GM21447 (cell line): Measurements from ENCODE around the gene NPW.

Experiments
- ATAC-seq: cut with Tn5 transposase; IDR thresholded peaks from one replicate; pipeline ENCODE4 v1.9.1; 2021; ENCODE audit not compliant: unreplicated experiment

NPW gene

GRCh38 chr16:2047330-2048115 lies 27.9 kb downstream of the NPW start, which contains the start of the genes NTHL1 and TSC2:
Gene NTHL1, minus strand, starts transcription at chr16:2047834. Its CDS starts 11 bp downstream, at chr16:2047823.
Gene TSC2, plus strand, starts transcription at chr16:2047985. Its CDS starts 631 bp downstream, at chr16:2048616.
- ATAC-seq, result peak; percentile 90

- no peak for ATAC-seq
Measured at GRCh38 chr16:2048116-2048543, 28.5 kb downstream of the NPW start.

- no peak for ATAC-seq
Measured at GRCh38 chr16:2053211-2053610, 33.6 kb downstream of the NPW start.

GRCh38 chr16:2053897-2054296 lies 34.3 kb downstream of the NPW start:
- no peak for ATAC-seq

- ATAC-seq, result no peak
Measured at GRCh38 chr16:2054543-2055245, 35.1 kb downstream of the NPW start.

- no peak for ATAC-seq
Measured at GRCh38 chr16:2056077-2056476, 36.5 kb downstream of the NPW start.

GRCh38 chr16:2056681-2057407 lies 37.3 kb downstream of the NPW start:
- ATAC-seq, result no peak

GRCh38 chr16:2057438-2057837 lies 37.9 kb downstream of the NPW start:
- no peak for ATAC-seq

- ATAC-seq, result no peak
Measured at GRCh38 chr16:2058420-2058819, 38.8 kb downstream of the NPW start.

- ATAC-seq, result no peak
Measured at GRCh38 chr16:2058872-2059271, 39.3 kb downstream of the NPW start.

GRCh38 chr16:2060346-2060745 lies 40.8 kb downstream of the NPW start:
- no peak for ATAC-seq

- no peak for ATAC-seq
Measured at GRCh38 chr16:2061023-2061422, 41.4 kb downstream of the NPW start.

GRCh38 chr16:2061526-2061925 lies 41.9 kb downstream of the NPW start:
- no peak for ATAC-seq

- ATAC-seq, result no peak
Measured at GRCh38 chr16:2062801-2063200, 43.2 kb downstream of the NPW start.

GRCh38 chr16:2063861-2064260 lies 44.3 kb downstream of the NPW start:
- ATAC-seq, result no peak

GRCh38 chr16:2064368-2064945 lies 44.9 kb downstream of the NPW start:
- ATAC-seq, result no peak

- ATAC-seq, result no peak
Measured at GRCh38 chr16:2066139-2066538, 46.6 kb downstream of the NPW start.
